Fibroblast of lung (primary cell): Measurements from ENCODE around the gene THOC6.

Experiments used
- CTCF ChIP-seq, 2 donors: IDR thresholded peaks in 1 of 2; conservative IDR thresholded peaks in 1 of 2; 1 replicate in 1 of 2; 2 replicates in 1 of 2; pipeline ENCODE4 v1.5.1; 2011 to 2012; ENCODE audit warnings: low read length in 2 of 2, control low read depth in 1 of 2, inconsistent platforms in 1 of 2, low read depth in 1 of 2, mild to moderate bottlenecking in 1 of 2
- EZH2 ChIP-seq: IDR thresholded peaks from 2 replicates; pipeline ENCODE4 v1.5.1; 2012; ENCODE audit warnings: low read length, control low read depth, mild to moderate bottlenecking; ENCODE audit errors: missing control alignments

GRCh38 chr16:3032624-3033023 lies 8.8 kb downstream of the THOC6 start:
- TF ChIP-seq CTCF (conservative IDR thresholded peaks at IDR 0.05 in 1 of 2, IDR thresholded peaks at IDR 0.05 in 1 of 2; ENCODE audit: low read depth in 1 of 2, low read length in 2 of 2) (no peak), EZH2 (no peak)
